ENCODE data around the gene CCNT1.
A peak's percentile ranks its signal among the peaks of the same experiment; 100 is the strongest.
"Not testable (repeated sequence)": the region's sequence is repeated elsewhere in the genome, so short reads cannot be mapped to it uniquely, and the experiment has no call there.

The CCNT1 gene

DNA sequence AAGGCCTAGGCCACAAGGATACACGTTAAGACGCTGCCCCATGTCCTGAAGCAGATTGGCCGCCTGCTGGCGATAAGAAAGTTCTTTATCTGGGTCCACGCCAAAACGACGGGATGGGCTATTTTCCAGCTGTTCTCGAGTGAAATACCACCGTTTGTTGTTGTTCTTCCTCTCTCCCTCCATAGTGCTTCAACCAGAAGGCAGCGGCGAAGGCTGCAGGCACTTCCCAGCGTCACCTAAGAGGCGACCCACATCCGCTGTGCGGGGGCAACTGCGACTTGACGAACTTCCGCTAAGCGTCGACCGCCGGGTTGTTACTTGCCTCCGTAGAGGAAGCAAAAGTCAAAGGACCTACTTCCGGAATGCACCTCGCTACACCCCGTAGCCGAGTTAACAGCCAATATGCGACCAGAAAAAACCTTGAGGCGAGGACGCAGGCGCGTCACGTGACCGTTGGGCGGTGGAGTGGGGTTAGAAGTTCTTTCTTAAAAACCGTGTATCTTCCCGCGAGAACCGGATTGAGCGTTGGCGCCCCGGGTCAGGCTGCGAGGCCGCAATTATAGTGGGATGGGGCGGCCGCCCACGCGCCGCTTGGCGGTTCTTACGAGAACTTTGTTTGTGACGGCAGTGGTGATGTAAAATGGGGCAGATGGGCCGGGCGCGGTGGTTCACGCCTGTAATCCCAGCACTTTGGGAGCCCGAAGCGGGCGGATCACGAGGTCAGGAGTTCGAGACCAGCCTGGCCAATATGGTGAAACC is at the start of gene CCNT1:
Gene CCNT1, minus strand, starts transcription at position 215 of the 759 bp plus-strand sequence. Its CDS starts 32 bp downstream, at position 183.
- DNase-seq = peak; percentile 99

DNA sequence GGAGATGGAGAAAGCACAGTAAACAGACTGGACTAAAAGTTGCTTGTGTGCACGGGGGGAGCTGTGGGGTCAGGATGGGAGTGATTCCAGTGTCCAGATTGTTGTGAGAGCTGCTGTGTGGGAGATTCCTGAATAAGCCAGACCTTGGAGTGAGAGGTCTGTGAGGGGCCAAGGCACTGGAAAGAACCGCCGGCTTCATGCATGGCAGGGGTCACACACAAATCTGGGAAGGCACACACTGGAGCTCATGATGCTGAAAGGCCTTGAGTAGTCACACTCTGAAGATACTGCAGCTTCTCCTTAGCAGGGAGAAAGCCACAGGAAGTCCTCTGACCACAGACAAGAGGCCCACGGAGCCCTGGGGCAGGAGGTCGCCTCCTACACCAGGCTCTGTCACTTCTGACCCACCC is 49.3 kb upstream of the CCNT1 start:
- DNase-seq = peak; percentile 33

DNA sequence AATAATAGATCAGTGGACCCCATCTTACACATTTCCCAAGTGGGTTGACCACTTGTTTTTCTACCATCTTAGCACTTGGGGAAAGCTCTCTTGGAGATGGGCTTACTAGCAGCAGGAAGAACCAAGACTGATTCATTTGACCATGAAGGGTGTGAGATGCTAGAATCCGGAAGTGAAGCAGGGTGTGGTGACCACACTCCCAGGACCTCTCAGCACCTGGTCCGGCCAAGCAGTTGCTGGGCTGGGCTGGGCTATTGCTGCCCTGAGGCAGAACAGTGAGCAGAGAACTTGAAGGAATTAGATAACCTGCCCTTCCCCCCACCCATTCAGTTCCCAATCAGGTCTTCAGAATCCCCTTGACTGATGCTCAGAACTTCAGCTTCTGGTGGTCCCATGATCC is 48.0 kb upstream of the CCNT1 start:
- no peak for DNase-seq

DNA sequence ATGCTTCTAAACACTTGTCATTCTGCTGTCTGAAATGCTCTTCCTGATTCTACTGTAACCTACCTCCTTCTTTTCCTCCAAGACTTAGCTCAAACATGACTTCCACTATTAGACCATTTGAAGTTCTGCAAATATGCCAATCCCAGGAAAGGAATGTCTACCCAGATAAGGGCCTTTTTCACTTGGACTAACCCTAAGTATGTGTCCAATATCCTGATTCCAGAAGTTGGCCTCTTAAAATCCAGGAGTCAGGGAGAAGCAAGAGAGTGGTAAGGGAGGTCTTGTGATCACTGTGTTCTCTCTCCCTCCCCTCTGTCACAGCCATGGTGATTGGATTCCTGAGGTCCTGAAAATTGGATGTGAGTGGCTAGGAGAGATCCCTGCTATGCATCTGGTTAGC is 42.2 kb upstream of the CCNT1 start:
- DNase-seq = no peak

DNA sequence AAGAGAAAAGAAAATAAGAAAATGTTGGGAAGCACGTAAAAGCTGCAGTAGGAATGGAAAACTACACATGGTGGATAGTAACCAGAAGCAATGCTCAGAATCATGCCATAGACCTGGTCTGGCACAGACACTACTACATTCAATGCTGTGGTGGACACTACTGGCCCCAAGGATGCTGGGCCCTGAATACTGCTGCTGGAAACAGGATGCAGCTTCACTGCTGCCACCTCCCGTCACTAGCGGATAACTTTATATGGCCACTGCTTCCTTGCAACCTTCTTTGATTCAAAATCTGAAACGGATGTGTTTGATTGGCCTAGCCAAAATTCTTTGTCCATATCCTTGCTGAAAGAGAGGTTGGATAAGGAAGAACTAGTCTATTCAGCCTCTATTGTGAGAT is 41.7 kb upstream of the CCNT1 start:
- no peak for DNase-seq

- DNase-seq = peak; percentile 62
These were observed 34.4 kb upstream of the CCNT1 start for GRCh38 chr12:48750769-48751356.

- DNase-seq = no peak
These were observed 33.7 kb upstream of the CCNT1 start for GRCh38 chr12:48750215-48750614.

DNA sequence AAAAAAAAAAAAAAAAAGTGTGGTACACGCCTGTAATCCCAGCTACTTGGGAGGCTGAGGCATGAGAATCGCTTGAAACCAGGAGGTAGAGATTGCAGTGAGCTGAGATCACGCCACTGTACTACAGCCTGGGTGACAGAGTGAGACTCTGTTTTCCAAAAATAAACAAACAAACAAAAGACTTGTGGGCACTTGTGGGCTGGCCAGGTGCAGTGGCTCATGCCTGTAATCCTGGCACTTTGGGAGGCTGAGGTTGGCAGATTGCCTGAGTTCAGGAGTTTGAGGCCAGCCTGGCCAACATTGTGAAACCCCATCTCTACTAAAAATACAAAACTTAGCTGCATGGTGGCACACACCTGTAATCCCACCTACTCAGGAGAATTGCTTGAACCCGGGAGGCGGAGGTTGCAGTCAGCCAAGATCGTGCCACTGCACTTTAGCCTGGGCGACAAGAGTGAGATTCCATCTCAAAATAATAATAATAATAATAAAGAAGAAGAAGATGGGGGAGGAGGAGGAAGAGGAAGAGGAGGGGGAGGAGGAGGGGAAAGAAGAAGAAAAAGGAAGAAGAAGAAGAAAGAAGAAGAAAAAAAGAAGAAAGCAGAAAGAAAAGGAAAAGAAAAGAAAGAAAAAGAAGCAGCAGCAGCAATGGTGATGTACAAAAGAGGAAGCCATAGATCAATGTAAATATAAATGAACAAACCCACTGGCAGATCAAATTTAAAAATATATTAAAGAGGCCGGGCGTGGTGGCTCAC is 27.9 kb upstream of the CCNT1 start:
- DNase-seq = no peak

- no peak for DNase-seq
These were observed 23.2 kb upstream of the CCNT1 start for GRCh38 chr12:48739618-48740269.

- DNase-seq = no peak
These were observed 19.9 kb upstream of the CCNT1 start for GRCh38 chr12:48736456-48736855.

DNA sequence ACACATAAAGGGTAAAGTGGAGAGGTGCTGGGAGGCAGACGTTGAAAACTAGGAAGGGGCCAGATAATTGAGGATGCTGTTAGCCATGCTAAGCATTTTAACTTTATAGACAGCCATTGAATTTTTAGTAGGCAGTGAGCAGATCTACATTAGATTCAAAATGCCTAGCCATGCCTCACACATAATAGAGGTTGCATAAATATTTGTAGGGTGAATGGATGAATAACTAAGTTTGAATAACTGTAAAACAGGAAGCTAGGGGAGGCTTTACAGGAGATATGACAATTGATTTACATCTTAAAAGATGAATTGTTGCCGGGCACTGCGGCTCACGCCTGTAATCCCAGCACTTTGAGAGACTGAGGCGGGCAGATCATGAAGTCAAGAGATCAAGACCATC is 12.3 kb upstream of the CCNT1 start:
- DNase-seq = no peak

DNA sequence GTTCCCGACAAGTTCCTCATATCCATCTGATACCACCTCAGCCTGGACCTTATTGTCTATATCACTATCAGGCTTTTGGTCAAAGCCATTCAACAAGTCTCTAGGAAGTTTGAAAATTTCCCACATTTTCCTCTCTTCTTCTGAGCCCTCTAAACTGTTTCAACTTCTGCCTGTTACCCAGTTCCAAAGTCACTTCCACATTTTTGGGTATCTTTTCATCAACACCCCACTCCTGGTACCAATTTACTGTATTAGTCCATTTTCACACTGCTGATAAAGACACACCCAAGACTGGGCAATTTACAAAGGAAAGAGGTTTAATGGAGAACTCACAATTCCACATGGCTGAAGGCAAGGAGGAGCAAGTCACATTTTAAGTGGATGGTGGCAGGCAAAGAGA is 4.2 kb upstream of the CCNT1 start:
- DNase-seq = not testable (repeated sequence)

GRCh38 chr12:48720171-48720570 is 3.7 kb upstream of the CCNT1 start:
- DNase-seq = not testable (repeated sequence)

DNA sequence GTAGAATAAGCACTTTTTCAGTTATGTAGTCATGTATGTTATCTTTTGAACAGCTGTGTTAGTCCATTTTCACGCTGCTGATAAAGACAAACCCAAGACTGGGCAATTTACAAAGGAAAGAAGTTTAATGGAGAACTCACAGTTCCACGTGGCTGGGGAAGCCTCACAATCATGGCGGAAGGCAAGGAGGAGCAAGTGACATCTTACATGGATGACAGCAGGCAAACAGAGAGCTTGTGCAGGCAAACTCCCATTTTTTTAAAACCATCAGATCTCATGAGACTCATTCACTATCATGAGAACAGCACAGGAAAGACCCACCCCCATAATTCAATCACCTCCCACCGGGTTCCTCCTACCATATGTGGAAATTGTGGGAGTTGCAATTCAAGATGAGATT is 2.5 kb upstream of the CCNT1 start:
- DNase-seq = not testable (repeated sequence)

- peak; percentile 16 for DNase-seq
These were observed 767 bp upstream of the CCNT1 start for GRCh38 chr12:48717252-48717695.

GRCh38 chr12:48716168-48716492 is 377 bp downstream of the CCNT1 start:
- DNase-seq = no peak

DNA sequence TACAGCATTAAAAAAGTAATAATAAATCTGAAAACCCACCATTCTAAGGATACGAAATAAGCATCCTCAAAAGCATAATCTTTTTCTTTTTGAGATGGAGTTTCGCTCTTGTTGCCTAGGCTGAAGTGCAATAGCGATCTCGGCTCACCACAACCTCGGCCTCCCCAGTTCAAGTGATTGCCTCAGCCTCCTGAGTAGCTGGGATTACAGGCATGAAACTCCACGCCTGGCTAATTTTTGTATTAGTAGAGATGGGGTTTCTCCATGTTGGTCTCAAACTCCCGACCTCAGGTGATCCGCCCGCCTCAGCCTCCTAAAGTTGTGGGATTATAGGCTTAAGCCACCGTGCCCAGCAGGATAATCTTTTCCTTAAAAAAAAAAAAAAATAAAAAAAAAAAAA is 4.3 kb downstream of the CCNT1 start:
- no peak for DNase-seq

GRCh38 chr12:48698822-48699221 is 17.7 kb downstream of the CCNT1 start:
- not testable (repeated sequence) for DNase-seq

GRCh38 chr12:48696626-48697025 is 19.9 kb downstream of the CCNT1 start:
- DNase-seq = no peak

DNA sequence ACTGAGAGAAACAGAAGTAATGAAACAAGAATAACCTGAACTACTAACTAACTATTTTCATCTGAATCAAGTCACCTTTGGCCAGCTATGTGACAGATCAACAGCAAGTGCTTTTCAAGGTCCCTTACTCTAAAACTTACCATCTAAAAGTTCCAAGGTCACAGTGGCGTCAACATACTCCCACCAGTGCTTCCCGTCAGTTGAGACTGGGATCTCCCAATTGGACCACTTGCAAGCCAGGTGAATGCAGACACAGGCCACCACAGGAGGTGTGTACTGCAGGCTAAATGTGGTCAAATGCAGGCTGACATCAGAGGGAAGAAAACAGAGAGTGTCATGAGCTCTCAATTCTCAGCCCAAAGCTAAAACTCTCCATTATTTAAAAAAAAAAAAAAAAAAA is 20.6 kb downstream of the CCNT1 start:
- no peak for DNase-seq

DNA sequence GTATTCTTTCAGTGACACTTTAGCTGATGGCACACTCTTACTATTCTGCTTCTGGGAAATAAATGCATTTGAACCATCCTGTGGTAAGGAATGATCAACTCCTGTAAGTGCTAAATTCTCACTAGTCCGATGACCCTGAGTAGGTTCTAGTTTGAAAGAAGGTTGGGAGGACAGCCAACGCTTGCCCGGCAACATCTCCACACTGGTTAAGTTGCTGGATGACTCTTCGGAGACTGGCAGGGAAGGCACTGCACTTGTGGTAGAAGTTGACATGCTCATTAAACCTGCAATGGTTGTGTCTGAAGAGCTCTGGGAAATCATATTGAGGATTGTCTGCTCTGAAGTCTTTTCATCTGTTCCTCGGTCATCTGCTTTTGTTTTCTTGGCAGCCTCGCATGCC is 22.5 kb downstream of the CCNT1 start:
- DNase-seq = no peak

DNA sequence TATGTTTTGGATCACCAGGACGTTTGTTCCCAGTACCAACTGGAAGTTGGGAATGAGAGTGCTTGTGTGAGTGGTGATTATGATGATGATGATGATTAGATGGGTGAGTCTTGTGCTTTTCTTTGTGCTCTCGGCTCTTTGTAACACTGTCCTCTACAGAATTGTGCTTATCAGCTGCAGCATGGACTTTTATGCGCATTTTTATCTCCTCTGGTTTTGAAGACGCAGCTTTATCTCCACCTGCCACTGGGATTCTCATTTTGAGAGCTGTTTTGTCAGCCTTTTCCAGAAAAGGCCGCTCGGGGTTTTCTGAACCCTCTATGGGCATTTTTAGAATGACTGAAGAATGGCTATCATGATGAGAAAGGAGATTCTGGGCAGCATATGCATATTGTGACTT is 22.9 kb downstream of the CCNT1 start:
- no peak for DNase-seq

- DNase-seq = no peak
These were observed 24.6 kb downstream of the CCNT1 start for GRCh38 chr12:48691826-48692487.
